OCI-LY7 (cell line): ENCODE measurements around the gene ZNF14. TPM values are rescaled to one million over a fixed set of nuclear protein-coding genes. Genes with fewer than 3 reads are reported as not detected.

Source experiments
- BruUV-seq: library from RNA; stranded (reverse); fragments of 400-500 nt; replicated peaks from 2 replicates; lab custom pipeline; 2021; lab: Mats Ljungman, UMichigan
- CTCF ChIA-PET: fragments of 300-600 bp; sonication (Branson Sonifier 250); formaldehyde crosslinking; loops from one replicate; lab custom pipeline; 2022; ENCODE audit warnings: antibody characterized with exemption; ENCODE audit not compliant: unreplicated experiment; lab: Charles Lee
- POLR2A ChIA-PET: fragments of 300-600 bp; sonication (Branson Sonifier 250); formaldehyde crosslinking; loops from one replicate; lab custom pipeline; 2022; ENCODE audit warnings: antibody characterized with exemption; lab: Charles Lee
- DNase-seq: peaks from one replicate; pipeline ENCODE4 v3.0.0-alpha.2; 2015; ENCODE audit warnings: low spot score
- H2AFZ ChIP-seq: fragments of 200-600 bp; sonication (generic), shearing (Covaris generic); 2 replicates; pipeline ENCODE4 v1.6.1; 2014; ENCODE audit warnings: mild to moderate bottlenecking, antibody characterized with exemption, low read length, moderate library complexity
- H3K27ac ChIP-seq: fragments of 200-600 bp; sonication (generic); 2 replicates; pipeline ENCODE4 v1.5.1; 2014; ENCODE audit warnings: mixed run types, low read depth, mild to moderate bottlenecking, moderate library complexity, low read length, inconsistent platforms; ENCODE audit not compliant: poor library complexity, severe bottlenecking
- H3K36me3 ChIP-seq: fragments of 200-600 bp; sonication (generic); 2 replicates; pipeline ENCODE4 v1.6.1; 2014; ENCODE audit warnings: mild to moderate bottlenecking, antibody characterized with exemption, low read length, moderate library complexity, mixed read lengths; ENCODE audit not compliant: insufficient read depth
- H3K4me1 ChIP-seq: fragments of 200-600 bp; sonication (generic); 2 replicates; pipeline ENCODE4 v1.5.1; 2014; ENCODE audit warnings: mild to moderate bottlenecking, low read length; ENCODE audit not compliant: insufficient read depth, poor library complexity, severe bottlenecking
- H3K4me2 ChIP-seq: fragments of 200-600 bp; sonication (generic); 2 replicates; pipeline ENCODE4 v1.6.1; 2014; ENCODE audit warnings: mild to moderate bottlenecking, low read length
- H3K4me3 ChIP-seq: fragments of 200-600 bp; sonication (generic); 2 replicates; pipeline ENCODE4 v1.5.1; 2014; ENCODE audit warnings: mild to moderate bottlenecking, low read depth, low read length; ENCODE audit not compliant: poor library complexity, severe bottlenecking
- H3K79me2 ChIP-seq: fragments of 200-600 bp; sonication (generic); 2 replicates; pipeline ENCODE4 v1.6.1; 2016; ENCODE audit warnings: low read depth, mild to moderate bottlenecking, low read length, moderate library complexity, mixed read lengths; ENCODE audit not compliant: insufficient read depth
- H3K9me2 ChIP-seq: fragments of 200-600 bp; sonication (generic); 2 replicates; pipeline ENCODE4 v1.6.1; 2016; ENCODE audit warnings: mild to moderate bottlenecking, low read length, mixed read lengths; ENCODE audit not compliant: insufficient read depth
- H3K9me3 ChIP-seq: fragments of 200-600 bp; sonication (generic); 2 replicates; pipeline ENCODE4 v1.6.1; 2014; ENCODE audit warnings: mild to moderate bottlenecking, mixed run types, low read length, mixed read lengths
- H4K20me1 ChIP-seq: fragments of 200-600 bp; sonication (generic); 2 replicates; pipeline ENCODE4 v1.6.1; 2014; ENCODE audit warnings: mild to moderate bottlenecking, antibody characterized with exemption, low read length, moderate library complexity, mixed read lengths; ENCODE audit not compliant: insufficient read depth
- EZH2phosphoT487 ChIP-seq: fragments of 200-600 bp; sonication (generic); IDR thresholded peaks from 2 replicates; pipeline ENCODE4 v1.6.1; 2018; ENCODE audit warnings: low read depth, borderline replicate concordance, mild to moderate bottlenecking, mixed run types, antibody characterized with exemption, low read length, moderate library complexity, mixed read lengths
- intact Hi-C: fragments of 100-400 bp; cut with micrococcal nuclease; formaldehyde crosslinking; loops from one replicate; pipeline ENCODE4 v1.10.0; 2022; ENCODE audit not compliant: unreplicated experiment
- total RNA-seq, 2 experiments: library from RNA; depleted of rRNA in 1 of 2; stranded (reverse); fragments of >200 nt in 1 of 2; shearing (Covaris generic) in 1 of 2; gene quantifications; 2 replicates each; pipeline ENCODE4 v1.2.3, GENCODE V29; 2014 to 2022
- TF ChIP-seq, protein P1 (sequence below): fragments of 200-600 bp; sonication (generic); conservative IDR thresholded peaks from 2 replicates; pipeline ENCODE4 v1.5.1; 2014; ENCODE audit warnings: mild to moderate bottlenecking, antibody characterized with exemption, low read length, moderate library complexity, mixed read lengths

ZNF14 gene
- total RNA-seq, 2 experiments from 2014 or later = 4.5 to 7.0 TPM

DNA sequence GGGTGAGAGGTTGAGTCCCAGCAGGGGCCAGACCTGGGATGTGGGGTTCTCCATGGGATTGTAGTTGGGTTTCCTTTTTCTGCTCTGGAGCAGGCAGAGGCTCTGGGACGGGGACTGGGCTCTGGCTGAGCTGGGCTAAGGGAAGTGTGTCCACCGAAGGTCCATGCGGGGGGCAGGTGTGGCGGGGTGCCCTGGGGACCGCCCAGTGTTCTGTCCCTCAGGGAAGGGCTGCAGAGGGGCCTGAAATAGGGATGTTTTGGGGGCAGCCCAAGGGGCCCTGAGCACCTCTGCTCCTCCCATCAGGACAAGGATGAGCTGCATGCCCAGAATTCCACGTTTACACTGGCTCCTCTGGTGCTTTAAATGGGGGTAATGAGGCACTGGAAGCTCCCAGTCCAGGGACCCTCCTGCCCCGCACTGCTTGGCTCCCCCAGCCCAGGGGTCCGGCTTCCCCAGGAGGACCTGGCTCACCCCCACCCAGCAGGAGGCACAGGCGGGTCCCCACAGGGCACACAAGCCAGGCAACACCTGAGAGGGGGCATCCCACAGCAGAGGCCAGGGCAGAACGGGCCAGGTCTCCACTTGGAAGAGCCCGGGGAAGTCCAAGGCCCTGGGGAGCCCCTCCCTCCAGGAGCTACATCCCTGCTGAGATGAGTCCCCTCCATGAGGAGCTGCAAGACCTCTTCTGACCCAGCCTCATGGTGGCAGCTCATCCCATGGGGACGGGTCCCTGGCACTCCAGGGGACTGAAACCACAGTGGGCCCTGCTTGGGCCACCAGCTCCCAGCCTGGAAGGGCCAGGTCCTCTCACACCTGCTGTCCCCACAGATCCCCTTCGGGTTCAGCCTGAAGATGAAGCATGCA lies 14.7 kb upstream of the ZNF14 start:
- H3K79me2 ChIP-seq = no peaks in the 10 kb centered on the region
- H3K4me2 ChIP-seq = no peak overlapping the region
- H3K27ac ChIP-seq = no peak overlapping the region
- no peaks in the 10 kb centered on the region for H3K36me3 ChIP-seq
- BruUV-seq = no TSS peak
- no peaks in the 10 kb centered on the region for H3K4me1 ChIP-seq
- intact Hi-C loops = loop anchor here (10.0 kb wide), 1 partner anchor 213 kb away; the partner anchor contains the start of gene CILP2
- DNase-seq = no peak
- ChIA-PET CTCF (no interaction called here), POLR2A (no interaction called here)
- TF ChIP-seq, protein P1, sequence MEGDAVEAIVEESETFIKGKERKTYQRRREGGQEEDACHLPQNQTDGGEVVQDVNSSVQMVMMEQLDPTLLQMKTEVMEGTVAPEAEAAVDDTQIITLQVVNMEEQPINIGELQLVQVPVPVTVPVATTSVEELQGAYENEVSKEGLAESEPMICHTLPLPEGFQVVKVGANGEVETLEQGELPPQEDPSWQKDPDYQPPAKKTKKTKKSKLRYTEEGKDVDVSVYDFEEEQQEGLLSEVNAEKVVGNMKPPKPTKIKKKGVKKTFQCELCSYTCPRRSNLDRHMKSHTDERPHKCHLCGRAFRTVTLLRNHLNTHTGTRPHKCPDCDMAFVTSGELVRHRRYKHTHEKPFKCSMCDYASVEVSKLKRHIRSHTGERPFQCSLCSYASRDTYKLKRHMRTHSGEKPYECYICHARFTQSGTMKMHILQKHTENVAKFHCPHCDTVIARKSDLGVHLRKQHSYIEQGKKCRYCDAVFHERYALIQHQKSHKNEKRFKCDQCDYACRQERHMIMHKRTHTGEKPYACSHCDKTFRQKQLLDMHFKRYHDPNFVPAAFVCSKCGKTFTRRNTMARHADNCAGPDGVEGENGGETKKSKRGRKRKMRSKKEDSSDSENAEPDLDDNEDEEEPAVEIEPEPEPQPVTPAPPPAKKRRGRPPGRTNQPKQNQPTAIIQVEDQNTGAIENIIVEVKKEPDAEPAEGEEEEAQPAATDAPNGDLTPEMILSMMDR = no peak
- no peak for TF ChIP-seq EZH2phosphoT487
- no peaks in the 10 kb centered on the region for H3K9me3 ChIP-seq
- H2AFZ ChIP-seq = no peak overlapping the region
- no peaks in the 10 kb centered on the region for H3K9me2 ChIP-seq
- no peak overlapping the region for H3K4me3 ChIP-seq
- H4K20me1 ChIP-seq = no peaks in the 10 kb centered on the region

DNA sequence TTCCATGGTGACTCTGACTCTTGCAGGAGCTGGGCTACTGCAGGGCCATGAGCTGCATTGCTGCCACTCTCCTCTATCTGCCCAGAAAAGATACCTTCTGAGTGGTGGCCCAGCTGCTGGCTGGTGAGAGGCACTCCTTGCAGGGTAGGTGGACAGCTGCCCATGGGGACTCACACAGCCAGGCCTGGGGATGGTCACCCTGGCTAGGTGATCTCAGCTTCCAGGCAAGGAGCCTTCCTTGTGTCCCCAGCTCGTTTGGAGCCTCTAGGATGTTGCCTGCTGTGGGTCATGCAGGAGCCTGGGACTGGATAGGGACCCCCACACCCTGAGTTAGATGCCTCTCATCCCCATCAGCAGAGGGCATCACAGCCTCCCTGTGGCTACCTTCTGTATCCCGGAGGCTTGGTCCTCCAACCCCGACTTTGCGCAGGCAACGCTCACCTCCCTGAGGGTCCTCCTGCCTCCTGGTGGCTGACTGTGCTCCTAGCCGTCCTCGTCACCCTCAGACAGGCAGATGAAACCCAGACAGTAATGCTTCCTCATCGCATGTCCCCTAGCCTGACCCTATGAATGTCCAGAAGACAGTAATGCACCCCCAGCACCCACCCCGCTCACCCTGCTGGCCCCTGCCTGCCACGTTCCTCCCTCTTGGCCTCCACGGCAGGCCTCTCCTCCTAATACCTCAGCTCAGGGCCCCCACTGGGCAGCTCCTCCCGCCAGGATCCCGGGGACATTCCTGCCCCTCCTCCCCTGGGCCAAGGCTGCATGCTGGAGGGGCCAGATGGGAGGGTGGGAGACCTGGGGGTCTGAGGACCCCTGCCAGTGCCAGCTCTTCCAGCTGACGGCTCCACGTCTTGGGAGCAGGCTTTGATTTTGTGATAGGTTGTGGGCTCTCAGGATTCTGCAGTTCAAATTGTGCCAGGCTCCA lies 13.6 kb upstream of the ZNF14 start:
- no peak overlapping the region for H3K27ac ChIP-seq
- H3K9me3 ChIP-seq = no peaks in the 10 kb centered on the region
- H3K9me2 ChIP-seq = no peaks in the 10 kb centered on the region
- no peaks in the 10 kb centered on the region for H3K36me3 ChIP-seq
- H3K79me2 ChIP-seq = no peaks in the 10 kb centered on the region
- ChIA-PET CTCF (no interaction called here), POLR2A (no interaction called here)
- no peaks in the 10 kb centered on the region for H4K20me1 ChIP-seq
- BruUV-seq = no TSS peak
- H3K4me1 ChIP-seq = no peaks in the 10 kb centered on the region
- TF ChIP-seq, protein P1 = peak; percentile 20; the same call in 1 of the 2 replicates
- no peak for TF ChIP-seq EZH2phosphoT487
- H2AFZ ChIP-seq = no peak overlapping the region
- intact Hi-C loops = loop anchor here (10.0 kb wide), 1 partner anchor 212 kb away; the partner anchor contains the start of gene CILP2
- DNase-seq = no peak
- H3K4me2 ChIP-seq = no peak overlapping the region
- H3K4me3 ChIP-seq = no peak overlapping the region
